AG08395 (cell line): ENCODE measurements around the gene SECISBP2L.
A peak's percentile ranks its signal among the peaks of the same experiment; 100 is the strongest.

Experiments
- DNase-seq: peaks from one replicate; pipeline ENCODE4 v3.0.0; 2012; ENCODE audit warnings: mixed read lengths, low spot score

SECISBP2L gene

DNA sequence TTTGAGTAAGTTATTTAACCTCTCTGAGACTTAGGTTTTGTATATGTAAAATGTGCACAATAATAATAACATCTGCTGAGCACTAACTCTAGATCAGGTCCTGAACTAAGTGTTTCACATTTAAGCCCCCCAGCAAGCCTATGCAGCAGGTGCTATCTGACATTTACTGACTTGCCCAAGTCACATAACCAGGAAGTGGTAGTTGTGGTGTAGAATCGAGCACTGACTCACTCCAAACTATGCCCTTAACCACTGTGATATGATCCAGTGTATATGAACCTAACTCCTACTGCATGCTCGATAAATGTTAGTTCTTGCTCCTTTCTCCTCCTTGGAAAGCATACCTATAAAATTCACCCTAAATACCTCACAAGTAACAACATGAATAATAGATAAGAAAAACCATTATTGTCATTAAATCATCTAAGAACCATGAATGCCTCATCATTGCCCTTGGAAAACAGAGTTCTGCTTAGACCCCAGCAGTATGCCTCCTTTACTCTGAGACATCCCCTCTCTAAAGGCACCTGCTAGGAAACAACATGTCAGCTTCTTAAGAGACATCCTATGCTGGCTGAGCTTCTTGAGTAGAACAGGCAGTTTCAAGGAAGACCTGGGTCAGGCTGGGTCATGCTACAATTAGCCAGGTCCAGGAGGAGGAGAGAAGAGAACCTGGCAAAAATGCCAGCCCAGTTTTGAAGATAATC, 79.5 kb downstream of the SECISBP2L start:
- DNase-seq, result peak; percentile 40

DNA sequence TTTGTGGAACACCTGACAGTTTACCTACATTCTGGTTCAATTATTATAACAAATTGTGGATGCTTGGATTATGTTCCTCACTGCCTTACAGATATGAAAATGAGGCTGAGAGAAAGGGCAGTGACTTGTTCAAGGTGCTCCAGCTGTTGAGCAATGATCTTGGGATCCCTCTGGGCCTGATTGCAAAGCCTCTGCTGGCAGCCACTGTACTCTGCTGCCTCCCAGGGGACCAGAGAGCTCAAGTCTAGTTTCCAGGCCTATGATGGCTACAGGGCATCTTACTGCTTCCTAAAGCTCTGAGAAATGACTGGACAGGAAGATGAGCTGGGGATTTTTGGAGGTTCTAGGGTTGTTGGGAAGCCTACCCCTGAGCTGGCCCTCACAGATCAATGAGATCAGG, 80.3 kb downstream of the SECISBP2L start:
- peak; percentile 55 for DNase-seq

DNA sequence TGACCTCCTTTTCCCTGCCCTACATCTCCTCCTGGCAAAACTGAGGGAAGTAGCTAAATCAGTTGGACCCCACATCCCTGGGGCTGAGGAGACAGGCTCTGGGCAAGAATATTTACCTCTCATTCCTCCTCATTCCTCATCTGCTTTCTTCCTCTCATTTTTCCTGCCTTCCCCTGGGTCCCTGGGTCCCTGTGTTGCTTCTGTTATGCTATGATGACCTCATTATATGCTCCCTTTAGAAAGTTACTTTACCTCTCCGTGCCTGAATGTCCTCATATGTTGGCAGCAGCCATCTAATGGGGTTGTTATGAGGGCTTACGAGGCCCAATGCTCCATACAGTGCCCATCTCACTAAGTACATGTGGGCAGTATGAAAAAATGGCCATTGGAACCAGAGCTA, 81.3 kb downstream of the SECISBP2L start:
- DNase-seq, result no peak

DNA sequence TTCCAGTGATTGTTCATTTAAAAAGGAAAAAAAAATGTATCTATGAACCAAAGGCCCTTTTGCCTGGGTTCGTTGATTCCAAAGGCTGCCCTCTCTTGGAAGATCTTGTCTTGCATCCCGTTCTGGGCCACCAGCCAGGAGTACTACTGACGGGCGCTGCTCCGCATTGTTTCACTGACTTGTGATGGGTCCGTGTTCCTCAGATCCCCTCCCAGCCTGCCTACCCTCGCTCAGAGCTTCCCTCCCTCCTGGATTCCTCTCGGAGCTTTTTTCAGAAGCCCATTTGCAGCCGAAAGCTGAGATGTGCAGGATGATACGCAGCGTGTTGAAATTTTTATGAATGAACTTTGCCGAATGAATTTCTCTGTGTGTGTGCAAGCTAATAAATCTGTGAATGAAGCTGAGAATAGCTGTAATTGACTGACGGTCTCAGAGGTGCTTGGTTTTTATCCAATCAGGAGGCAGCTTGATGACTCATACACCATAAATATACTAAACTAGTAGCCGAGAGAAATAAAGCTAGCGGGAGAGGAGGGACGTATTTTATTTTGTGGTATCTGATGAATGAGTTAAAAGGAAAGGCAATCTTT, 82.6 kb downstream of the SECISBP2L start, which contains the start of gene SHC4:
TSS of gene SHC4 (minus strand) at position 396 of the 590 bp plus-strand sequence. CDS start 904 bp downstream, outside the sequence.
- peak; percentile 77 for DNase-seq

DNA sequence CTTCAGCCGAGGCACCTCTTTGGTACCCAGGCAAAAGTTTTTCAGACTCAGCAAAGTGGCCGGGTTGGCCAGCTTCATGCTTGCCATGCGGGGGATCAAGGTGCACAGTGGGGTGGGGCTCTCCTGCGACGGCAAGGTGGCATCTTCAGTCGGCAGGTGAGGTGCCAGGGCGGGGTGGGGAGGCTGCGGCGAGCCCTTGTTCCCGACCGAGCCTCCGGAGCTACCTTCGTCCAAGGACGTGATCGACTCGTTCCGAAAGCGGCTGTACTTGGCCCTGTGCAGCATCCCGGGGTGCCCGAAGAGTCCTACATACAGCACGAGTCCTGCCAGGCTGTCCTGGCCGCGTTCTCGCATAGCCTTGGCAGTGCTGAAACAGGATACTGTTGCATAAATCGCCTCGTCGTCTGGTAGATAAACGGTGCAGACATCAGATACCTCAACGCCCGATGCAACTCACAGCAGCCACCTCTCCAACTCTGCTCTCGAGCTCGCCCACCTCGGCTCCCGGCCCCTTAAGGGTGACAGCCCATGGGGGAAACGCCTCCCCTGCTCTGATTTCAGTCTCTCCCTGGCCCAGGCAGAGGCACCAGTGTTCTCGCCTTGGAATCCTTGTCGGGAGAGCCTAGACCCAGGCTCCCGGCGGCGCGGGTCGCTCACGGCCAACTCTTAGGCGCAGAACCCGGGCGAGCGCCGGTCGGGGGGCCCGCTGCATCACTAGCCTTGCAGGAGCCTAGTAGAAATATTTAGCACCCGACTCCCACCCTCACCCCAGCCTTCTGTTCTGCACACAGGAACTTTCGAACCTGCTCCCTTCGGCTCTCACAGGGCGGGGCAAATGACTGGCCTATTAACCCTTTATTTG, 83.4 kb downstream of the SECISBP2L start:
- peak; percentile 18 for DNase-seq

DNA sequence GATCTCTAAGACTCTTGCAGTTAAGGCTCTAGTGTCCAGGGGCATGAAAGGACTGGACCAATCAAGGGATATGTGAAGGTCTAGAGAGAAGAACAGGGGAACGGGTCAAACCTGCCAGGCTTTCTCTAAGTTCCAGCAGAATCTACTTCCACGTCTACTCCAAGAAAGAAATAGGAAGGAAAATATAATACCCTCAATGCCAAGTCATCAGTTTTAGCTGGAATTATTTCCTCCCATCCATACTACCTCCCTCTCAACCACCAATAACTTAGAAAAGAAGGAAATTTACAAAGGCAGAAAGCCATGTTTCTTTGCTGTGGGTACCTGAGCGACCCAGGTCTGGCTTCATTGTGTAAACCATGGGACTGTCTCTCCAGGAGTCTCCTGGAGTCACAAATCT, 90.3 kb downstream of the SECISBP2L start:
- no peak for DNase-seq

DNA sequence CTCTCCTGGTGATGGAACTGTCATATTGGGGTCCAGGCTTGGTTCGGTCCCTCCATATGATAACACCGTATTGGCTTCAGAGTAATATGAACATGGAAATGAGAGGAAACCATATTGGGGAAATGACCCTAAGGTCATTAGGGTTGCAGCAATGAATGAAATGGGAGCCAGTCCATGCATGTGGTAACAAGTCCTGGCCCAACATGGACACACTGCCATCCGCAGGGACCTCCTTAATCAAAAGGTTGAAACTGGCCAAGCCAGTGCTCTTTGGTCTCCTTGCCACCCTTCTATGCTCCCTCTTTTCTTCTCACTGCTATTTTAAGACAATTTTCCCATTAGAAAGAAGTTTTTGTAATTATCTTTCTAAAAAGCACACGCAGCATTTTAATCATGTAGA, 90.9 kb downstream of the SECISBP2L start:
- DNase-seq, result no peak

DNA sequence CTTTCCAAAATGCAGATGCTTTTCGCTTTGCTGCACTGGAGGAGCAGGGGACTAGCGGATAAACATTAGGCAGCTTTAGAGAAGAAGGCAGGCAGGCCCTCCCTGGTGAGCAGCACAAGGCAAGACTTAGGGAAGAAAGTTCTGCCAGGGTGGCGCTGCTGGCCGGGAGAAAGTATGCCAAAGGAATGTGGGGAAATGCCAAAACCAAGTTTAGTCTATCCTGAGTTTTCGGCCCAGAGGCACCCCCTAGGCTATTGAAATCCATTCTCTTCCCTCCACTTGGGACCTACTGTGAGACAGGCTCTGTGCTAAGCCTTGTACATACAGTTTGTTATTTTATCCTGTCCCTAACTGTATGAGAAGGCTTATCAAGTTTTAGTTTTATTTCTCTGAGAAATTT, 91.7 kb downstream of the SECISBP2L start:
- peak; percentile 63 for DNase-seq

DNA sequence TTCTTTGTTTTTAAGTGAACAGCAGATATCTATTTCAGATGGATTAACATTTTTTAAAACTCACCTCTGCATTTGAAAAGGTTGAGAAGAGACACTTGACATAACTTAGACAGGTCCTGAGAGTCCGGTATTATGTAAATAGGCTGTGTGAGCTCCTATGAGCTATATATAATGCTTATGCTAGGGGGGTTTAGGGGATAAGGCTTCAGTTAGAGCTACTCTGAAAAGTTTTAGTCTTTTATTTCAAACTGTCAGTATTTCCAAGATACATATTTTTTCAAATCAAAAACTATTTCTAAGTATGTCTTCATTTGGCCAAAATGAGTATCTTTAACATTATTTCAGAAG, 99.4 kb downstream of the SECISBP2L start:
- DNase-seq, result no peak

DNA sequence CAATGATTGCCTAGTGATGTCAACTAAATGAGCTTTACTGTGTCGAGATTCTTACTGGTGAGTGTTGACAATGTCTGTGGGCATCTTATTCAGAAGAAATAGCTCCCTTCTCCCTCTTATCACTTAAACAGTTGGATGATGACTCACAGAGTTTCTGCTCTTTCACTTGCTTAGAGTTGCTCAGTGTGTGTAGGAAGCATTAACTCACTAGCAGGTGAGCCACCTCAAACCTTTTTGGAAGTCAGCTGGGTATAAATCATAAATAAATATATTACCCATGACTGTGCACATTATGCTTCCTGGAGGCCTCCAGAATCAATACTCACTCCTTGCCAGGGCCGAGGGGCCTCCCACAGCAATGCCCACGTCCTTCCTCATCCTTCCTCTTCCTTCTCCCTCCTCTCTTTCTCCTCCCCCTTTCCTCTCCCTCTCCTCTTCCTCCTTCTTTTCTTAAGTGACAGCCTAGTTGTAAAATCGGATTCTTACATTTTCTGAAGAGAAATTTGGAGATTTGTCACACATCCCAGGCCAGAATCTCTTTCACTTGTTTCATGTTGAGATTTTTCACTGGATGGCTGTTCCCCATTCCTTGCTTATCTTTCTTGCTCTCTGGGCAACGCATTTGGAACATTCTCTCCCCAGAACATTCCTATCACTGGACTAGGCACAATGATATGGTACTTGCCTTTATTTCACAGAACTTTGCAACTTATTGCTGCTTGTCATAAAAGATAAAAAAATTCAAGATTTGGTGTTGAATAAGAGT, 100.0 kb downstream of the SECISBP2L start:
- no peak for DNase-seq

DNA sequence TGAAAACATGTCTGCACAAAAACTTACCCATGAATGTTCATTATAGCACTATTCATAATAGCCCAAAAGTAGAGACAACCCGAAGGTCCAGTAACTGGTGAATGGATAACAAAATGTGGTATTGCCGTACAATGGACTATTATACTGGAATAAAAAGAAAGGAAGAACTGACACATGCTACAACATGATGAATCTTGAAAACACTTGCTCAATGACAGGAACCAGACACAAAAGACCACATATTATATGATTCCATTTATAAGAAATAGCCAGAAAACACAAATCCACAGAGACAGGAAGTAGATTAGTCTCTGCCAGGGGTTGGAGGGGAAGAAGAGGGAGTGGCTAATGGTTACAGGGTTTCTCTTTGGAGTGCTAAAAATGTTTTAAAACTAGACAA, 100.9 kb downstream of the SECISBP2L start:
- no peak for DNase-seq

DNA sequence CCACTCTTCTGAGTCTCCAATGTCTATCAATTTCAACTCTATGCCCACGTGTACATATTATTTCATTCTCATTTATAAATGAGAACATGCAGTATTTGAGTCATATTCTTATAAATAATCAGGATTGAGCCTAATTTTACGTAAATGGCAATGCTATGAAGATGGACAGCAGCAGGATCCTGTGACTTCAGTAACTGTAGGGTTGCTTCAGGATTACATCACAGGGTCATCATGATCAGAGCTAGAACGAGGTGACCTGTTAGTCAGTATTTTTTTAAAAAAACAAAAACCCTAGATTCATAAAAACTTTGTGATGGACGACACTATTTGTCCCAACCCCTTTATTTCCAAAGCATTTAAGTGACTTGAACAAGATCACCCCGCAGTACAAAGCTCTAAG, 104.3 kb downstream of the SECISBP2L start:
- DNase-seq, result no peak

DNA sequence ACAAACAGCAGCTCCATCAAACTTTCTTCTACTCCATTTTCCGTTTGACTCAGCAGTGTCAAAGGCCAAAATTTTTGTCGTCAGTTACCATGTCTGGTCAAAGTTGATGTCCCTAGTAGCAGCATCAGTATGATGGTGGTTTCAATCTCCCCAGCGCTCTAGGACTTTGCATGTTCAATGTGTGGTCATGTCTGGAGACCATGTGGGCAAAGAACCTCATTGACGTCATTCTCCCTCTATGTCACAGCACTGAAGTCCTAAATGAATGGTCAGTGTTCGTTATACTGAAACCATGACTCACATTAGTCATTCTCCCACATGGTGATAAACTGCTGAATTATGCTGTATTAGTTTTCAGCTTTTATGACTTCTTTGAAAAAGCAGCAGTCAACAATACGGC, 105.7 kb downstream of the SECISBP2L start:
- peak; percentile 78 for DNase-seq

DNA sequence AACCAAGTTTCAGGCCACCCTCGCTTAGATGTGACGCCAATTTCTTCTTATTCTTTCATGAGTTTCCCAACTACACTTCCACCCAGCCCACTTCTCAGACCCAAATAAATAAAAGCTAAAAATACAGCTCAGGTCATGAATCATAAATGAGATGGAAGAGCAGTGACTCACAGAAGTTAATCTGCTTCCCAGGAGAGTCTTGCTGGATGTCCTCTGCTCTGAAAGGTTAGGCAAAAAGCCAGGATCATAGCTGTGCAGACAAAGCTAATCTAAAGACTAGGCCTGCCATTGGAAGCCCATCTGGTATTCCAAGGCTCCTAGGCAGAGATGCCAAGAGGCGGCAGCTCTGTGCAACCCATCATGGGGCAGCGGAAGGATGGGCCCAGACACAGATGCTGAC, 106.6 kb downstream of the SECISBP2L start:
- DNase-seq, result peak; percentile 83
